ENCODE results near the gene FAM107B. TPM values are rescaled to one million over a fixed set of nuclear protein-coding genes. Genes with fewer than 3 reads are reported as not detected.
"Not testable (repeated sequence)": the region's sequence is repeated elsewhere in the genome, so short reads cannot be mapped to it uniquely, and the experiment has no call there.

Gene FAM107B
- total RNA-seq, 1 experiment from 2014 or later = 39.9 TPM

GRCh38 chr10:14736043-14736442, 38.7 kb downstream of the FAM107B start:
- no peak for DNase-seq (ENCODE audit: low read depth)

GRCh38 chr10:14731875-14732512, 42.7 kb downstream of the FAM107B start:
- no peak for DNase-seq (ENCODE audit: low read depth)

GRCh38 chr10:14728346-14728745, 46.4 kb downstream of the FAM107B start:
- no peak for DNase-seq (ENCODE audit: low read depth)

- DNase-seq (ENCODE audit: low read depth) = no peak
Observed at GRCh38 chr10:14727924-14728323, 46.8 kb downstream of the FAM107B start.

GRCh38 chr10:14727465-14727864, 47.2 kb downstream of the FAM107B start:
- no peak for DNase-seq (ENCODE audit: low read depth)

DNA sequence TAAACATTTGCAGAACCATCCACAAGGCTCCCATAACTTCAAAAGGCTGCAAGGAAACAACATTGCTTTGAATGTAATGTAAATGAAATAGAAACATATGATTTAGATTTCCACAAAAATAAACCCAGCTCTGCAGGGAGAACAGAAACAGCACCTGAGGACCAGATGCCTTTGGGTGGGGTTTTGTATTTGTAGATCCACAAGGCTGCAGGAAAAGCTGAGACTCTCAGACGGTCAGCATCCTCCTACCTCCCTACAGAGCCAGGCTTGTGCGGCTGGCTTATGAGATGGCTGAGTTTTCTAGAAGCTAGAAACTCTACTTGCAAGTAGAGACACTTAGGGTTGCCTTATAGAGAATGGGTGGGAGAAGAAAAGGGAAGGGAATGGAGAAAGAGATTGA, 49.8 kb downstream of the FAM107B start:
- no peak for DNase-seq (ENCODE audit: low read depth)

GRCh38 chr10:14723052-14723689, 51.5 kb downstream of the FAM107B start:
- no peak for DNase-seq (ENCODE audit: low read depth)

DNA sequence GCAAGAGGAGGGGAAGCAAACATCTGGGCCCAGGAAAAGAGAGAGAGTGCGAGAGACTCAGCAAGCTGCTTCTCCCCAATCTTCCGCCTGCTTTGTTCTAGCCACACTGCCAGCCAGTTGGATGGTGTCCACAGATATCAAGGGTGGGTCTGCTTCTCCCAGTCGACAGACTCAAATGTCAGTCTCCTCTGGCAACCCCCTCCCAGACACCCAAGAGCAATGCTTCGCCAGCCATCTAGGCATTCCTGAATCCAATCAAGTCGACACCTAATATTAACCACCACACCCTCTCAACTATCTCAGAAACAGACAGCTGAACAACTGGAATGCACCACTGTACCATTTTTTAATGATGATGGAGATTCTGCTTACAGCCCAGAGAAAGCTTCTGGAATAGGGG, 57.1 kb downstream of the FAM107B start:
- DNase-seq (ENCODE audit: low read depth) = no peak

- no peak for DNase-seq (ENCODE audit: low read depth)
Observed at GRCh38 chr10:14712991-14713424, 61.7 kb downstream of the FAM107B start.

DNA sequence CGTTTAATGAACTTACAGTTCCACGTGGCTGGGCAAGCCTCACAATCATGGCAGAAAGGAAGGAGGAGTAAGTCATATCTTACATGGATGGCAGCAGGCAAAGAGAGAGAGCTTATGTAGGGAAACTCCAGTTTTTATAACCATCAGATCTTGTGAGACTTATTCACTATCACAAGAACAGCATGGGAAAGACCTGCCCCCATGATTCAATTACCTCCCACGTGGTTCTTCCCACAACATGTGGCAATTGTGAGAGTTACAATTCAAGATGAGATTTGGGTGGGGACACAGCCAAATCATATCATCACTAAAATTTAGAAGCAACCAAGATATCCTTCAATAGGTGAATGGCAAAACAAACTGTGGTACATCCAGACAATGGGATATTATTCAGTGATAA, 65.4 kb downstream of the FAM107B start:
- DNase-seq (ENCODE audit: low read depth) = not testable (repeated sequence)

DNA sequence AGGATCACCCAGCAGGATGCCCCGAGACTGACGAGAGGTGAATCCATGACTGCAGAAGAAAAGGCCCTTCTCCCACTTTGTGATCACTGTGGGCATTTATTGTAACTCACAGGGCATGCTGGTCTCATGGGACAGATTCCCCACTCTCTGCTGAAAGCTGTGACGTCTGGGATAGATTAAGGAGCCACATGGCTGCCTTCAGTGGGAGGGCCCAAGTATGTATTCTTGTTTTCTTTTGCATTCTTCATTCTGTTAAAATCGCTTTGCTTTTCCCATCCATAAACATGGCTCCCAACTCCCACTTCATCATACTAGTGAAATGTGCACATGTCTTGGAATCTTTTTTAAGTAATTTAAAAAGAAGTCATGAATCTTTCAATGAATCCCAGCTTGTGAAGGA, 67.2 kb downstream of the FAM107B start:
- no peak for DNase-seq (ENCODE audit: low read depth)

GRCh38 chr10:14705548-14706230, 69.0 kb downstream of the FAM107B start:
- DNase-seq (ENCODE audit: low read depth) = no peak

DNA sequence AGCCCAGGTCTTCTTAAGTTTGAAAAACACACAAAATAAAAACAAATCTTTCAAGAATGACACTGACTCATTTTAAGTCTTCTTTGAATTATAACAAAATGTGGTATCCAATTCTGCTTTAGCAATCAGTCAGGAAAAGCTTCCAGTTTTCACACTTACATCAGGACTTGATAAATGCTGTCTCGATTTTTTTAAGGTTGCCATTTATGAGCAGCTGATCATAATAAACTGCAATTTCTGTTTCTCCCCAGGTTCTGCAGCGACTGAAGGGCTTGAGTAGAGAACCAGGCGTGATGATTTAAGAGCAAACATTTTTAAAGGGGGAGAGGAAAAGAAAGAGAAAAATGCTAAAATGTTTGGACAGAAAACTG, 71.1 kb downstream of the FAM107B start:
- no peak for DNase-seq (ENCODE audit: low read depth)

DNA sequence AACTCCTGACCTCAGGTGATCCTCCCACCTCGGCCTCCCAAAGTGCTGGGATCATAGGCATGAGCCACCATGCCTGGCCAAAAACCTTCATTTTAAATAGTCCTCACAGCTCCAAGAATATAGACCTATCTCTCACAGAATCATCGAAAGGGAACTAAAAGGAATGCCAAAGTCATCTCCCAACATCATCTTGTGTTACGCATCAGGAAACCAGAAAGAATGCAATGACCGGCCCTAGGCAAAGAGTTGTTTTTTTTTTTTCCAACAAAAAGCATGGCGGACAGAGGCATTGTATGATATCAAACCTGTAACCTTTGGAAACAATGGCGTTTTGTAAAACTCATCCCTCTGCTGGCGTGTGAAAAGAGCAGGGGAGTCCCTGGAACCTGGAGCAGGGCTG, 73.2 kb downstream of the FAM107B start:
- DNase-seq (ENCODE audit: low read depth) = peak; percentile 53

DNA sequence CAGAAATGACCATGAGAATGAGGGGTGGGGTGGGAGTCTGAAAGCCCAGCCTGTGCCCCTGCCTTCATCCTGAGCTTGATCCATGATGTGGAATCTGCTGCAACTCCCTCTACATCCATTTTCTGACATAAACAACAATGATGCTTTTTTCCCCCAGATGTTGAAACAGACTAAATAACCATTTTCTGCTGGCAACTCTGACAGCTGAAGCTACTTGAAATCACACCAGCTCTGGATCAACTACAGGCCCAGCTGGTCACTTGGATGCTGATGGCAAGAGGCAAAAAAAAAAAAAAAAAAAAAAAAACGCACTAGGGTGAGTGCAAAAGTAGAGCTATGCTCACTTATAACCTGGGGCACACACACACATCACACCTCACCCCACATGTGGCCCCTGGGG, 74.2 kb downstream of the FAM107B start:
- no peak for DNase-seq (ENCODE audit: low read depth)

GRCh38 chr10:14699482-14699881, 75.2 kb downstream of the FAM107B start:
- no peak for DNase-seq (ENCODE audit: low read depth)

- DNase-seq (ENCODE audit: low read depth) = no peak
Observed at GRCh38 chr10:14698829-14699170, 75.9 kb downstream of the FAM107B start.

GRCh38 chr10:14698111-14698828, 76.4 kb downstream of the FAM107B start:
- peak; percentile 93 for DNase-seq (ENCODE audit: low read depth)

- no peak for DNase-seq (ENCODE audit: low read depth)
Observed at GRCh38 chr10:14697281-14697680, 77.4 kb downstream of the FAM107B start.

GRCh38 chr10:14696821-14697220, 77.9 kb downstream of the FAM107B start:
- DNase-seq (ENCODE audit: low read depth) = no peak

- DNase-seq (ENCODE audit: low read depth) = no peak
Observed at GRCh38 chr10:14695847-14696480, 78.7 kb downstream of the FAM107B start.

DNA sequence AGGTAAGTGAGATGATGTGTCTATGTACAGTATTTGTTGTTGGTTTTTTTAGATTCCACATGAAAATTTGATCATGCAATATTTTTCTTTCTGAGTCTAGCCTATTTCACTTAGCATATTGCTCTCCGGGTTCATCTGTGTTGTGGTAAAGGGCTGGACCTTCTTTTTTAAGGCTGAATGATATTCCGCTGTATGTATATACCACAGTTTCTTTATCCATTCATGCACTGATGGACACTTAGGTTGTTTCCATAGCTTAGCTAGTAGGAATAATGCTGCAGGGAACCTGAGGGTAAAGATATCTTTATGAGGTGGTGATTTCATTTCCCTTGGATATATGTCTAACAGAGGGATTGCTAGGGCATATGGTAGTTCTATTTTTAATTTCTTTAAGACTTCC, 80.8 kb downstream of the FAM107B start:
- DNase-seq (ENCODE audit: low read depth) = no peak
